HepG2 (cell line): Measurements from ENCODE around the gene SRP72. TPM values are rescaled to one million over a fixed set of nuclear protein-coding genes. Genes with fewer than 3 reads are reported as not detected.

Experiments used
- ATAC-seq: fragments of 200-7000 bp; cut with Tn5 transposase; 3 replicates; pipeline ENCODE4 v1.9.1; 2020; ENCODE audit warnings: mild to moderate bottlenecking, moderate library complexity
- BruUV-seq: library from RNA; stranded (reverse); fragments of 400-500 nt; replicated peaks from 2 replicates; lab custom pipeline; 2021; lab: Mats Ljungman, UMichigan
- CTCF ChIA-PET: fragments of 300-600 bp; formaldehyde crosslinking; extraction: SDS; loops from one replicate; lab custom pipeline; 2021; ENCODE audit warnings: low total read pairs, inconsistent platforms, low intra/inter-chr PET ratio; lab: Yijun Ruan, JAX
- POLR2A ChIA-PET: fragments of 350-600 bp; sonication (Branson Sonifier 250); formaldehyde crosslinking; loops from one replicate; lab custom pipeline; 2020; ENCODE audit warnings: antibody characterized with exemption, inconsistent platforms; lab: Yijun Ruan, JAX
- DNase-seq: peaks from one replicate; pipeline ENCODE4 v3.0.0-alpha.2; 2015; ENCODE audit warnings: low spot score
- FAIRE-seq: peaks from 3 replicates; lab custom pipeline; 2011; peaks lifted over from hg19 to GRCh38; lab: Jason Lieb, UNC
- H2AFZ ChIP-seq: one replicate; pipeline ENCODE4 v1.6.1; 2011; ENCODE audit warnings: low read length, inconsistent platforms
- H3K27ac ChIP-seq: fragments of 300-600 bp; 3 replicates; pipeline ENCODE4 v1.8.0; 2011; ENCODE audit warnings: mixed run types, mild to moderate bottlenecking, mixed read lengths, low read length, inconsistent platforms; ENCODE audit not compliant: insufficient read depth; ENCODE audit errors: extremely low read length
- H3K27me3 ChIP-seq, 2 experiments: fragments of 200-600 bp in 1 of 2; 2 replicates in 1 of 2; 3 replicates in 1 of 2; pipeline versions ENCODE4 v1.6.0 to v1.8.0; 2011; ENCODE audit warnings: low read length in 2 of 2, mild to moderate bottlenecking in 2 of 2, moderate library complexity in 2 of 2, inconsistent platforms in 1 of 2; ENCODE audit not compliant: insufficient read depth in 2 of 2, control insufficient read depth in 1 of 2
- H3K36me3 ChIP-seq, 2 experiments: fragments of 200-600 bp in 1 of 2; replicated peaks in 1 of 2; 2 replicates in 1 of 2; 3 replicates in 1 of 2; pipeline versions ENCODE4 v1.5.1 to v1.8.0; 2011; ENCODE audit warnings: low read length in 2 of 2, inconsistent platforms in 1 of 2; ENCODE audit not compliant: insufficient read depth in 2 of 2, control insufficient read depth in 1 of 2
- H3K4me1 ChIP-seq: 2 replicates; pipeline ENCODE4 v1.5.1; 2012; ENCODE audit warnings: low read length, inconsistent platforms; ENCODE audit not compliant: insufficient read depth
- H3K4me2 ChIP-seq: 2 replicates; pipeline ENCODE4 v1.6.0; 2011; ENCODE audit warnings: low read depth, low read length, inconsistent platforms
- H3K4me3 ChIP-seq, 3 experiments: fragments of 200-600 bp in 1 of 3; sonication (generic), shearing (Covaris generic) in 1 of 3; replicated peaks in 1 of 3; 2 replicates each; pipeline ENCODE4 v1.5.1; 2011 to 2016; ENCODE audit warnings: low read length in 3 of 3, inconsistent platforms in 2 of 3, low read depth in 2 of 3, mild to moderate bottlenecking in 2 of 3, control low read depth in 1 of 3, mixed read lengths in 1 of 3; ENCODE audit not compliant: insufficient read depth in 1 of 3
- H3K79me2 ChIP-seq: one replicate; pipeline ENCODE4 v1.6.1; 2011; ENCODE audit warnings: low read length, inconsistent platforms; ENCODE audit not compliant: insufficient read depth
- H3K9ac ChIP-seq: 2 replicates; pipeline ENCODE4 v1.6.0; 2011; ENCODE audit warnings: mild to moderate bottlenecking, low read depth, low read length, inconsistent platforms; ENCODE audit not compliant: insufficient read depth
- H3K9me3 ChIP-seq: 2 replicates; pipeline ENCODE4 v1.5.1; 2012; ENCODE audit warnings: mild to moderate bottlenecking, low read length
- H4K20me1 ChIP-seq: 2 replicates; pipeline ENCODE4 v1.6.0; 2011; ENCODE audit warnings: inconsistent platforms, mild to moderate bottlenecking, low read length, moderate library complexity; ENCODE audit not compliant: insufficient read depth
- AKAP8 ChIP-seq: sonication (generic); formaldehyde crosslinking; IDR thresholded peaks from 2 replicates; pipeline ENCODE4 v1.5.1; 2020; ENCODE audit warnings: mild to moderate bottlenecking, missing genetic modification reagents
- ATRX ChIP-seq: sonication (generic); formaldehyde crosslinking; IDR thresholded peaks from 2 replicates; pipeline ENCODE4 v1.4.0; 2020; ENCODE audit warnings: missing genetic modification reagents, borderline replicate concordance
- DNMT1 ChIP-seq: sonication (generic); formaldehyde crosslinking; IDR thresholded peaks from 2 replicates; pipeline ENCODE4 v1.5.1; 2020; ENCODE audit warnings: mild to moderate bottlenecking, missing genetic modification reagents
- KLF15 ChIP-seq: sonication (generic); formaldehyde crosslinking; IDR thresholded peaks from 2 replicates; pipeline ENCODE4 v1.8.1; 2023; ENCODE audit warnings: borderline replicate concordance, mild to moderate bottlenecking, inconsistent platforms, missing genetic modification reagents, mixed read lengths
- THYN1 ChIP-seq: sonication (generic); formaldehyde crosslinking; IDR thresholded peaks from 2 replicates; pipeline ENCODE4 v1.8.1; 2023; ENCODE audit warnings: low read depth, mild to moderate bottlenecking, moderate library complexity, missing genetic modification reagents, borderline replicate concordance
- ZNF12 ChIP-seq: sonication (generic); formaldehyde crosslinking; IDR thresholded peaks from 2 replicates; pipeline ENCODE4 v1.5.0; 2020; ENCODE audit warnings: missing genetic modification reagents
- ZNF121 ChIP-seq: sonication (generic); formaldehyde crosslinking; IDR thresholded peaks from 2 replicates; pipeline ENCODE4 v1.5.0; 2020; ENCODE audit warnings: mild to moderate bottlenecking, missing genetic modification reagents
- WGBS: methylation state at CpG from one replicate; pipeline ENCODE4 v1.1.6; 2017; ENCODE audit warnings: low lambda C conversion rate; 5-methylcytosine and 5-hydroxymethylcytosine counted together
- in situ Hi-C: cut with HindIII; loops from 2 replicates; pipeline ENCODE4 v1.10.0; 2017; ENCODE audit warnings: low pct_unique_long_range_greater_than_20kb; ENCODE audit not compliant: extremely low pct_ligation_motif_present
- intact Hi-C: fragments of 100-400 bp; cut with micrococcal nuclease; formaldehyde crosslinking; loops from one replicate; pipeline ENCODE4 v1.10.0; 2022; ENCODE audit not compliant: unreplicated experiment
- polyA plus RNA-seq, 8 experiments: library from polyadenylated mRNA; depleted of rRNA in 3 of 8; stranded (reverse) in 7 of 8; unstranded in 1 of 8; fragments of >200 nt; fragmentation: Illumina TruSeq in 4 of 8; extraction: Trizol in 4 of 8; gene quantifications; 2 replicates each; pipeline versions ENCODE4 v1.2.1 to v1.2.3, GENCODE V29; 2011 to 2016; ENCODE audit warnings: low read depth in 4 of 8, missing spikeins in 1 of 8, mixed read lengths in 1 of 8; ENCODE audit not compliant: insufficient read depth in 1 of 8
- total RNA-seq, 5 experiments: library from RNA; depleted of rRNA; stranded (reverse); fragments of >200 nt; fragmentation: Illumina TruSeq; extraction: Trizol; gene quantifications; 2 replicates each; pipeline ENCODE4 v1.2.3, GENCODE V29; 2016; ENCODE audit warnings: low read depth in 1 of 5
- TF ChIP-seq, protein P1 (sequence below): sonication (generic); formaldehyde crosslinking; IDR thresholded peaks from 2 replicates; pipeline ENCODE4 v1.4.0; 2020; ENCODE audit warnings: mild to moderate bottlenecking, missing genetic modification reagents
- TF ChIP-seq, protein P2 (sequence below): sonication (generic); formaldehyde crosslinking; IDR thresholded peaks from 2 replicates; pipeline ENCODE4 v1.5.1; 2020; ENCODE audit warnings: missing genetic modification reagents, mild to moderate bottlenecking, borderline replicate concordance

SRP72 gene
- total and polyA plus RNA-seq, 2 of the 13 experiments (the other 11 are each of a cell fraction or from before 2014, with no cell fraction given): 64.9 to 75.6 TPM

DNA sequence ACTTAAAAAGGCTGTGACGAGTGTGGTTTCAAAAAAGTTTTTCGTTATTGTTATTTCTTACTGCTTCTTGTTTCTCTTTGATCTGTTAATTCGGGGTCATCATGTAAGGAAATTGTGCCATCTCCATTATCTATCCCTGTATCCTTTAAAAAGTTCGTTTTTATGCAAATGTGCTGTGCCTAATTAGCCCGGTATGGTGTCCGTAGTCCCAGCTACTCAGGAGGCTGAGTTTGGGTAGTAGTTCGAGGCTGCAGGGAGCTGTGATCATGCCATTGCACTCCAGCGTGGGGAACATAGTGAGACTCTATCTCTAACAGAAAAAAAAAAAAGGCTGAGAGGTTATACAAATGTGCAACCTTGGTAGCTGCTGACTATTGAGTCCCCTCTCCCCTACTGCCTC, 83.2 kb downstream of the SRP72 start (continued):
- no peak for TF ChIP-seq KLF15
- TF ChIP-seq THYN1 (CRISPR knock-in tag): no peak
- TF ChIP-seq, protein P1, sequence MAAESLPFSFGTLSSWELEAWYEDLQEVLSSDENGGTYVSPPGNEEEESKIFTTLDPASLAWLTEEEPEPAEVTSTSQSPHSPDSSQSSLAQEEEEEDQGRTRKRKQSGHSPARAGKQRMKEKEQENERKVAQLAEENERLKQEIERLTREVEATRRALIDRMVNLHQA (CRISPR knock-in tag): no peak
- TF ChIP-seq, protein P2, sequence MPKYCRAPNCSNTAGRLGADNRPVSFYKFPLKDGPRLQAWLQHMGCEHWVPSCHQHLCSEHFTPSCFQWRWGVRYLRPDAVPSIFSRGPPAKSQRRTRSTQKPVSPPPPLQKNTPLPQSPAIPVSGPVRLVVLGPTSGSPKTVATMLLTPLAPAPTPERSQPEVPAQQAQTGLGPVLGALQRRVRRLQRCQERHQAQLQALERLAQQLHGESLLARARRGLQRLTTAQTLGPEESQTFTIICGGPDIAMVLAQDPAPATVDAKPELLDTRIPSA (CRISPR knock-in tag): no peak
- no peak for TF ChIP-seq AKAP8 (CRISPR knock-in tag)

DNA sequence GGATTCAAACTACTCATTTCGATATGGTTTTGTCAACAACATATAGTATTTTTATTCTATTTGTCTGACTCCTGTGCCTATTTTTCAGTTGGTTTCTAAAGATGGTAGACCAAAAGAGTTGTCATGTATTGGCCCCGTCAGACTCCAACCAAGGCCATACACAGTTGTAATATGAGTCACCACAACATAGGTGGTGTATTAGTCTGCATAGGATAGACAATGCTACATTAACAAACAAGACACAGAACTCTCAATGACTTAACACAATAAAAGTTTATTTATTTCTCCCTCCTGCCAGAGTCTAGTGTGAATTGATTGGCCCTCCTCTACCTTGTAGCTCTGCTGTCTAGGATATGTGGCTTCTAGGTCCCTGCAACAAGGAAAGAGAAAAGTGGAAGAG, 84.1 kb downstream of the SRP72 start:
- no peaks in the 10 kb centered on the region for H3K4me1 ChIP-seq
- no peaks in the 10 kb centered on the region for H4K20me1 ChIP-seq
- ATAC-seq: no peak
- TF ChIP-seq ZNF12 (CRISPR knock-in tag): peak; percentile 77
- no peak for TF ChIP-seq ATRX
- TF ChIP-seq DNMT1 (CRISPR knock-in tag): no peak
- TF ChIP-seq ZNF121 (CRISPR knock-in tag): no peak
- no peak overlapping the region for H3K4me3 ChIP-seq
- intact Hi-C loops (no loop called here), in situ Hi-C loops (no loop called here)
- H3K4me2 ChIP-seq: no peak overlapping the region
- H3K9me3 ChIP-seq: no peaks in the 10 kb centered on the region
- H3K79me2 ChIP-seq: no peaks in the 10 kb centered on the region
- no TSS peak for BruUV-seq
- no peak overlapping the region for H2AFZ ChIP-seq
- WGBS: 0% methylated on average over 2 of the region's 2 CpGs
- peaks cover 0 to 2% of the 10 kb centered on the region in 2 experiments; a peak in 1 of 5 replicates for H3K27me3 ChIP-seq
- DNase-seq: no peak
- FAIRE-seq: no peak
- ChIA-PET POLR2A (no interaction called here), CTCF (no interaction called here)
- no peaks in the 10 kb centered on the region for H3K36me3 ChIP-seq
- H3K9ac ChIP-seq: no peak overlapping the region
- no peak overlapping the region for H3K27ac ChIP-seq
